ENCODE measurements around the gene LZTR1. TPM values are rescaled to one million over a fixed set of nuclear protein-coding genes. Genes with fewer than 3 reads are reported as not detected.
"Not testable (repeated sequence)": the region's sequence is repeated elsewhere in the genome, so short reads cannot be mapped to it uniquely, and the experiment has no call there.

LZTR1 gene
- total RNA-seq, 2 experiments from 2014 or later, result 29.1 to 34.5 TPM

DNA sequence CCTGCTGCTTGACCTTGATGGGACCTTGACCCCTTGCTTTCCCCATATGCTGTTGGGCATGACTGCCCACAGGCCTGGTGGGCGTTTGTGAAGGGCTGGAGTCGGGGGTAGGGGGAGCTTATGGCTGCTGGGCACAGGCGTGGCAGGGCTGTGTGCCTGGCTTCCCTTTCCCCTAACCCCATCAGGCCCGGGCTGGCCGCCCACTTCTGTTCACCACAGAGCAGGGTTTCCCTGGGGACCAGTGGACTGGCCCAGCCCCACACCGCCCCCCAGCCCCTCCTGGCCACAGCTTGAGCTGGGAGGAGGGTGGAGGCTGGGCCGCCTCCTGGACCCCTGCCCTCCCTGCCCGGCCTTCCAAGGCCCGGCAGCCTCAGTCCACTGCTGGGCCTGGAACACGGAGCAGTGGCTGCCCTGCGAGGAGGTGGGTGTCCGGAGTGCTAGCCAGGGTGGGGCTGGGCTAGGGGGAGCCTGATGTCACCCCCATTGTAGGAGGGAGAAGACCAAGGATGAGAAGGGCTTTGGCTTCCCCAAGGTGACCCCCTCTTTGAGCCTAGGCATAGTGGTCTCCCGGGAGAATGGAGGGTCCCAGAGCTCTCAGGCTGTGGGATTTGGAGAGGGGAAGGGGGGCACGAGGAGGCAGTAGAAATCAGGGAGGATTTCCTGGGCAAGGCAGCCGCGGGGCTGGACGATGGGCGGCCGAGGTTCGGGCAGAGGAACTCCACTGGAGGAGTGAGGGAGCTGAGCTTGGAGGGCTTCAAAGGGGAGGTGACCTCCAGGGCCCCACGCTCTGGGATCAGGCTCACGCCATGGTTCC lies 15.0 kb upstream of the LZTR1 start, which contains the start of gene AIFM3:
Gene AIFM3 (plus strand): TSS at position 373 of the 814 bp plus-strand sequence. CDS start 690 bp downstream, outside the sequence.
- no peak within 1 kb of the TSS for H3K27ac Mint-ChIP-seq
- TF ChIP-seq, protein P1, sequence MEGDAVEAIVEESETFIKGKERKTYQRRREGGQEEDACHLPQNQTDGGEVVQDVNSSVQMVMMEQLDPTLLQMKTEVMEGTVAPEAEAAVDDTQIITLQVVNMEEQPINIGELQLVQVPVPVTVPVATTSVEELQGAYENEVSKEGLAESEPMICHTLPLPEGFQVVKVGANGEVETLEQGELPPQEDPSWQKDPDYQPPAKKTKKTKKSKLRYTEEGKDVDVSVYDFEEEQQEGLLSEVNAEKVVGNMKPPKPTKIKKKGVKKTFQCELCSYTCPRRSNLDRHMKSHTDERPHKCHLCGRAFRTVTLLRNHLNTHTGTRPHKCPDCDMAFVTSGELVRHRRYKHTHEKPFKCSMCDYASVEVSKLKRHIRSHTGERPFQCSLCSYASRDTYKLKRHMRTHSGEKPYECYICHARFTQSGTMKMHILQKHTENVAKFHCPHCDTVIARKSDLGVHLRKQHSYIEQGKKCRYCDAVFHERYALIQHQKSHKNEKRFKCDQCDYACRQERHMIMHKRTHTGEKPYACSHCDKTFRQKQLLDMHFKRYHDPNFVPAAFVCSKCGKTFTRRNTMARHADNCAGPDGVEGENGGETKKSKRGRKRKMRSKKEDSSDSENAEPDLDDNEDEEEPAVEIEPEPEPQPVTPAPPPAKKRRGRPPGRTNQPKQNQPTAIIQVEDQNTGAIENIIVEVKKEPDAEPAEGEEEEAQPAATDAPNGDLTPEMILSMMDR (IDR thresholded peaks at IDR 0.05), result no peak
- POLR2A ChIA-PET, result interaction anchor here (0.7 kb wide), 1 partner anchor 107 kb away, joined by 3 read pairs; no protein-coding TSS in a partner anchor
- peaks cover 10% of the 10 kb centered on the region for H3K27me3 Mint-ChIP-seq
- CTCF ChIA-PET, result no interaction called here
- intact Hi-C loops (cut with micrococcal nuclease), result no loop called here
- H3K4me1 Mint-ChIP-seq (ENCODE audit: low read depth), result peaks cover 6% of the 10 kb centered on the region
- H3K36me3 Mint-ChIP-seq (ENCODE audit: low read depth), result no peaks in the 10 kb centered on the region
- no peak for DNase-seq
- H3K9me3 Mint-ChIP-seq, result no peaks in the 10 kb centered on the region
- no peak within 1 kb of the TSS for H3K4me3 Mint-ChIP-seq
- no peak for ATAC-seq

DNA sequence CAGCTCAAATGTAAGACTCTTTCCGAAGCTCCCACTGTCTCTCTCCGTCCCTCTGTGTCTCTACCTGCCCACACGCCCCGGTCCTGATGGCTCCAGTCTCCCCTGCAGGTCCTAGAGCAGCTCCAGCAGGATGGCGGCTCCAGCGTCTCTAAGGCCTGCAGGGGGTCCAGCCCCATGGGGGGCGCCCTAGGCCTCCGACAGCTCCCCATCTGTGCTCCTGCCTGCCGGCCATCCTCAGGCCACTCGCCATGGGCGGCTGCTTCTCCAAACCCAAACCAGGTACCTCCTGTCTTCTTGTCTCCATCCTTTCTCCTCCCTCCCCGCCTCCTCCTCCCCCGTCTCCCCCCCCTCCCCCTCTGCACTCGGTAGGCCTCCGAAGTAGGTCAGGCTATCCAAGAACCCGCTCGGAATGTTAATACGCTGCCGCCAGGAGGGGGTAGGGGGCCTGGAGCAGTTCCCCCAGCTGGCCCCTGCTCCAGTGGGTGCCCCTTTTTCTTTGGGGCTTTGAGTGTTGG lies 14.3 kb upstream of the LZTR1 start:
- TF ChIP-seq, protein P1 (IDR thresholded peaks at IDR 0.05), result no peak
- peaks cover 10% of the 10 kb centered on the region for H3K27me3 Mint-ChIP-seq
- ChIA-PET CTCF (interaction anchor here (0.8 kb wide), 1 partner anchor 8 kb away, joined by 4 read pairs; no protein-coding TSS in a partner anchor), POLR2A (interaction anchor here (0.7 kb wide), 1 partner anchor 108 kb away, joined by 3 read pairs; no protein-coding TSS in a partner anchor)
- no peaks in the 10 kb centered on the region for H3K36me3 Mint-ChIP-seq (ENCODE audit: low read depth)
- no peak overlapping the region for H3K4me3 Mint-ChIP-seq
- intact Hi-C loops (cut with micrococcal nuclease), result no loop called here
- DNase-seq, result no peak
- H3K27ac Mint-ChIP-seq, result no peak overlapping the region
- no peaks in the 10 kb centered on the region for H3K9me3 Mint-ChIP-seq
- peaks cover 6% of the 10 kb centered on the region for H3K4me1 Mint-ChIP-seq (ENCODE audit: low read depth)
- ATAC-seq, result no peak

DNA sequence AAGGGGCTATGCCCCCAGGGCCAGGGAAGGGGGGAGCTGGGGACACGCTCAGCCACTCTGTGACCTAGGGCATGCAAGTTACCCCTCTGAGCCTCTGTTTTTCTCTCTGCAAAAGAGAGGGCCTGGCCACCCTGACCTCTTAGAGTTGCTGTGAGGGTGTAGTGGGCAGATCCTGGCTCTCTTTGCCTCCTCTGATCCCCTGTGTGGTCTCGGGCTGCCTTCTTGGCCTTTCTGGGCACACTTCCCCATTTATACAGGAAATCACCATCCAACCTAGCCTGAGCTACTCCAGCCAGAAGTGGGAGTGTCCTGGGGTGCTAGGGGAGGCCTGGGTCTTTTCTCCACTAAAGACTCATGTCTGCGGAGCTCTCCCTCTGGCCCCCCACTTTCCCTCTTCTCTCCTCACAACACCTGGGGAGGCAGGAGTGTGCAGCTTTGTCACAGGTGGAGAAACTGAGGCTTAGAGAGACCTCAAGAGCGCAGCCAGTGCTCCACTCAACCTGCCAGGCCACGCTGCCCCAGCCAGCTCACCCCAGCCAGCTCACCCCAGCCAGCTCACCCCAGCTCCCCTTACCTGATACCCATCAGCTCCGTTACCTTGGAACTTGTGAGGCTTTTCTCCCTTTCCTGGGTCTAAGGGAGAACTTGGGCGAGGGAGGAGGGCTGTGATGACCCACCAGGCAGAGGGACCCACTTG lies 13.7 kb upstream of the LZTR1 start:
- intact Hi-C loops (cut with micrococcal nuclease), result no loop called here
- H3K4me3 Mint-ChIP-seq, result no peak overlapping the region
- H3K27ac Mint-ChIP-seq, result no peak overlapping the region
- TF ChIP-seq, protein P1 (IDR thresholded peaks at IDR 0.05), result no peak
- ATAC-seq (no peak), DNase-seq (no peak)
- H3K36me3 Mint-ChIP-seq (ENCODE audit: low read depth), result no peaks in the 10 kb centered on the region
- H3K4me1 Mint-ChIP-seq (ENCODE audit: low read depth), result peaks cover 6% of the 10 kb centered on the region
- ChIA-PET CTCF (interaction anchor here (0.8 kb wide), 1 partner anchor 9 kb away, joined by 4 read pairs; no protein-coding TSS in a partner anchor), POLR2A (no interaction called here)
- no peaks in the 10 kb centered on the region for H3K9me3 Mint-ChIP-seq
- peaks cover 10% of the 10 kb centered on the region for H3K27me3 Mint-ChIP-seq

DNA sequence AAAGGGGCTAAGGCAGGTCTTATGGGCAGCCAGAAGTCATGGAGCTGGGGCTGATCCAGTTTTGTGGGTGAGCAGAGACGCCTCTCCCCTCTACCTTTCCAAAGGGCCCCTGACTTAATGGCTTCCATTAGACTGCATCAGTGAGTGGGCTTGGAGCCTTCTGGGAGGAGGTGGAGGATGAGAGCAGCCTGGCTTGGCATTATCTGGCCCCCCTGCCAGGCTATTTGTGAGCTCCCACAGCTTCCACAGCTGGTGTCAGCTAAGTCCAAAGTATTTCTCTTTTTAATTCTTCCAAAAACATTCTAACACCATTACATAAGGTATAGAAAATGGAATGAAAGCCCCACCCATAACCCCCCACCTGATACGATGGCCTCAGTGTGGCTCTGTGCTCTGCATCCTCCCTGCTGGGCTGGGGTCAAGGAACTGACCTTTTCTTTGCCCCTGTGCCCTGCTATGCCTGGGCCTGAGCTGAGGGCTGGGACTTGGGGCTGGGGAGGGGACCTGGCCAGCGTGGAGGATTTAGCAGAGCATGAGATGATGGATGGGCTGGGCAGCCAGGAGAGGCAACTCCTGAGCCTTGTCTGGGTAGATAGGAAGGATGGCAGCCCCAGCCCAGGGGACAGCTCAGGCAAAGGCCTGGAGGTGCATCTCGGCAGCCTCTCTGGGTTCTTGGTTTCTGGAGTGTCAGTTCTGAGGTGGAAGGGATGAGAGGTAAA lies 11.0 kb upstream of the LZTR1 start:
- TF ChIP-seq, protein P1 (IDR thresholded peaks at IDR 0.05), result no peak
- H3K27ac Mint-ChIP-seq, result no peak overlapping the region
- no peaks in the 10 kb centered on the region for H3K27me3 Mint-ChIP-seq
- ATAC-seq (no peak), DNase-seq (no peak)
- ChIA-PET POLR2A (no interaction called here), CTCF (interaction anchor here (1.9 to 2.2 kb wide), 2 partner anchors 10 kb away, joined by 8 to 10 read pairs; partner anchors contain the start of gene LZTR1)
- intact Hi-C loops (cut with micrococcal nuclease), result loop anchor here (10.0 kb wide), 1 partner anchor 46 kb away; no protein-coding TSS in a partner anchor
- H3K36me3 Mint-ChIP-seq (ENCODE audit: low read depth), result no peaks in the 10 kb centered on the region
- no peaks in the 10 kb centered on the region for H3K4me1 Mint-ChIP-seq (ENCODE audit: low read depth)
- no peak overlapping the region for H3K4me3 Mint-ChIP-seq
- H3K9me3 Mint-ChIP-seq, result no peaks in the 10 kb centered on the region

DNA sequence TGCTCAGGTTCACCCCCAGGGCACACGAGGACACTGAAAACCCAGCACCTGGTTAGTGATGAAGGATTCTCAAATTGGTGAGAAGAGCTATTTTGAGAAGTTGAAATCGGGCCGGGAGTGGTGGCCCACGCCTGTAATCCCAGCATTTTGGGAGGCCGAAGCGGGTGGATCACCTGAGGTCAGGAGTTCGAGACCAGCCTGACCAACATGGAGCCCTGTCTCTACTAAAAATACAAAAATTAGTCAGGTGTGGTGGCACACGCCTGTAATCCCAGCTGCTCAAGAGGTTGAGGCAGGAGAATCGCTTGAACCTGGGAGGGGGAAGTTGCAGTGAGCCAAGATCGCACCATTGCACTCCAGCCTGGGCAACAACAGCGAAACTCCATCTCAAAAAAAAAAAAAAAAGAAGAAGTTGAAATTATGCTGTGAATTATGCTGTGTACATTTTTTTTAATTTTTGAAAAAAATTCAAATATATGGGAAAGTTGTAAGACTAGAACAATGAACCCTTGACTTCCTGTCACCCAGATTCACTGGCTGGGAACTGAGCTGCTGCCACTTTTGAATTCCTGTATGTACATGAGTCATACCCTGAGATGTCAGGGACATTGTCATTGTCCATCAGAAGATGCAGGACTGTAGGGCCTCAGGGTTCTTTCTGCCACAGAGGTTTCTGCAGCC lies 9.9 kb upstream of the LZTR1 start:
- DNase-seq; H3K9me3 Mint-ChIP-seq; H3K27ac Mint-ChIP-seq; H3K36me3 Mint-ChIP-seq (ENCODE audit: low read depth); POLR2A ChIA-PET; H3K4me3 Mint-ChIP-seq; H3K27me3 Mint-ChIP-seq; H3K4me1 Mint-ChIP-seq (ENCODE audit: low read depth); ATAC-seq: not testable (repeated sequence)
- CTCF ChIA-PET, result interaction anchor here (1.9 to 2.2 kb wide), 2 partner anchors 9 to 11 kb away, joined by 8 to 10 read pairs; partner anchors contain the start of gene LZTR1
- intact Hi-C loops (cut with micrococcal nuclease), result loop anchor here (10.0 kb wide), 1 partner anchor 47 kb away; no protein-coding TSS in a partner anchor
